ENCODE measurements around the gene PAX1.

The PAX1 gene

DNA sequence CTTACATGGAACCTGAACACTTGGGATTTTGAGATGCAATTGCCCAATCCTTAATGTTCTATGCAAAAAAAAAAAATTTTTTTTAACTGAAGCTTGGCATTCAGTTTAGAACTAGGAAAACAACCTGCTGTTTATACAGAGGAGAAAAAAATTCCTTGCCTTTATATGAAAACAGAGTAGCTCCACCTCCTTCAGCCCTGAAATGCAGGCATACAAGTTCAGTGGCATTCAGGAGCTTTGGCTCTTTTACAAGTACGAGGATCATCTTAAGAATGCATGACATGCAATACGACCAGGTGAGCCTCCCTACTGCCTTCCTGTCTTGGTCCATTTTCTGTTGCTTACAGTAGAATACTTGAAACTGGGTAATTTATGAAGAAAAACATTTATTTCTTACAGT is 20.4 kb downstream of the PAX1 start:
- DNase-seq (ENCODE audit: low read depth, low spot score), result no peak

DNA sequence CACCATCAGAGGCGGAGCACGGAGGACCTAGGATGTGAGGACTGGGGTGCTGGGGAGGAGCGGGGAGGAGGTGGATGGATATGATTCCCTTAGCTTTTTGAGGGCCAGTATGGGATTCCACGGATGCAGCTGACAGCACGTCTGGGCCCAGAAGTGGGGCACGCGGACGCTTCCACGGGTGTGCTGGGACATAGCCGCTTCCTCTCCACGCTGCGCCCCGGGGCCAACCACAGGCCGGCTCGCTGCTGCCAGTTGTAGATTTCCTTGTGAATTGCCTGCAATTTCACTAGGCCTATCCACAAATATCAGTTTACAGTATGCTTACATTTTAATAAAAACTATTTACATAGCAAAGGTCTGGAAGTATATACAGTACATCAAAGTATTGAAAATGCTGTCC is 23.9 kb downstream of the PAX1 start:
- DNase-seq (ENCODE audit: low read depth, low spot score), result no peak

DNA sequence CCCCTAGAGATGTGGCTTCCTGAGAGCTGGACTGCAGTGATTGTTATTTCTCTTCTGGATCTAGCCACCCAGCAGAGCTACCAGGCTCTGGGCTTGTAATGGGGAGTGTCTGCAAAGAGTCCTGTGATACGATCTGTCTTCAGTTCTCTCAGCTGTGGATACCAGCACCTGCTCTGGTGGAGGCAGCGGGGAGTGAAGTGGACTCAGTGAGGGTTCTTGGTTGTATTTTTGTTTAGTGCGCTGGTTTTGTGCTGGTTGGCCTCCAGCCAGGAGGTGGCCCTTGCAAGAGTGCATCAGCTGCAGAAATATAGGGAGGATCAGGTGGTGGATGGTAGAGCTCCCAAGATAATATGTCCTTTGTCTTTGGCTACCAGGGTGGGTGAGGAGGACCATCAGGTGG is 33.7 kb downstream of the PAX1 start:
- DNase-seq (ENCODE audit: low read depth, low spot score), result no peak

DNA sequence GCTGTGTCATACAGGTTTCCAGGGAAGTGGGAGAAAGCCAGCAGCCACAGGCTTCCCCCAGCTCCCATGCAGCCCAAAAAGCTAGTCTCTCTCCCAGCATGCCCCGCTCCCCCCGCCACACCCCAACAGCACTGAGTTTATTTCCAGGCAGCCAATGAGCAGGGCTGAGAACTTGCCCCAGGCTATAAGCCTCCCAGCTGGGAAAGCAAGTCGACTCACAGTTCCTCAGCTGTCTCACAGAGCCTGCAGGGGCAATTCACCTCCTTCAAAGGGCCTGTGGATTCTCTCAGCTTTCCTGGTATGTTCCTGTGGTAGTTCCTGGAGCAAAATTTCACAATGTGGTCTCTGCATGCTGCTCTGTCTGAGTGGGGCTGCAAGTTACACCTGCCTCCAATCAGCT is 34.2 kb downstream of the PAX1 start:
- DNase-seq (ENCODE audit: low read depth, low spot score), result no peak

DNA sequence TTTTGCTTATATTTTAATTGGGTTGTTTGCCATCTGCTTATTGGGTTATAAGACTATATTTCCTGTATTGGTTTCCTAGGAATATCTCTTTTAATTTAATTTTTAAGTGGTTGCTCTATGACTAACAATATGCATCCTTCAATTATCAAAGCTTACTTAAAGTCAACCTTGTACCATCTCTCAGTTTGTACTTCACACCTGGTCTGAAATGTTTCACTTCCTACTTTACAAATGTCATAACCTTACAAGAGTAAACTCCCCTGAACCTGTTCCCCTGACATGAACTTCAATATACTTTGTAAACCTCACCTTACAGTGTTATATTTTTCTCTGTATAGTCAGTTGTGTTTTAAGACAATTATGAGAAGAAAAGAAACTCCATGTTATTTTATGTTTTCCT is 35.8 kb downstream of the PAX1 start:
- no peak for DNase-seq (ENCODE audit: low read depth, low spot score)

DNA sequence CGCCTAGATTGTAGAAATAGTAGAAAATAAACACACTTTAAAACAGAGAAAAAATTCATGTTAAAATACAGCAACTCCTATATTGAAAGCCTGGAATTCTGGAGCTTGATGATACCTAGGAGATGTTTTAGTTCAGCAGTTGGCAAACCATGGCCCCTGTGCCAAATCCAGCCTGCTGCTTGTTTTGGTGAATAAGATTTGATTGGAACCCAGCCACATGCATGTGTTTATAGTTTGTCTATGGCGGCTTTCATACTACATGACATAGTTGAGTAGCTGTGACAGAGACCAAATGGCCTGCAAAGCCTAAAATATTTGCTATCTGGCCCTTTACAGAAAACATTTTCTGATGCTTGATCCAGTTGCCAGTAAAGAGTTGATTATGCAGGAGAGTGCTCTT is 57.2 kb downstream of the PAX1 start:
- DNase-seq (ENCODE audit: low read depth, low spot score), result no peak

DNA sequence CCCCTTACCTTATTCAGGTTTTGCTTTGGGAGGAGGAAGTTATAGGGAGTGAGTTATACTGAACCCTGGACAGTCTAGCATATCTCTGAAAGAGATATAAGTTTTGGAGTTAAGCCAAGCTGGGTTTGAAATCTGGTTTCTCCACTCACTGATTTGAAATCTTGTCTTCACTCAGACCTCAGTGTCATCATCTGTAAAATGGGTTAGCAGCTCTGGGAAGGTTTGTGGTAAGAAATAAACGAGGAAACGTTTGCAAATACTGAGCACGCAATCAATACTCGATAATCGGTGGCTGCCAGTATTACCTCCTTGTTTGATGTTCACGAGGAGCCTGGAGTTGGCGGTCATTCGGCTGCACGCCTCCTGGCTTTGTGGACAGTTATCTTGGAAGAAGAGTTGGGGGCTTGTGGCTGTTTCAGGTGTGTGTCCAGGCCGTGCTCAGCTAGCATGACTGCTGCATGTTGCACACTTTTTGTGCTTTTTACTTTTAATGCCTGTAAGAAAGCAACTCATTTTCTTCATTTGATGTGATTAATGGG is 61.8 kb downstream of the PAX1 start:
- no peak for DNase-seq (ENCODE audit: low read depth, low spot score)

DNA sequence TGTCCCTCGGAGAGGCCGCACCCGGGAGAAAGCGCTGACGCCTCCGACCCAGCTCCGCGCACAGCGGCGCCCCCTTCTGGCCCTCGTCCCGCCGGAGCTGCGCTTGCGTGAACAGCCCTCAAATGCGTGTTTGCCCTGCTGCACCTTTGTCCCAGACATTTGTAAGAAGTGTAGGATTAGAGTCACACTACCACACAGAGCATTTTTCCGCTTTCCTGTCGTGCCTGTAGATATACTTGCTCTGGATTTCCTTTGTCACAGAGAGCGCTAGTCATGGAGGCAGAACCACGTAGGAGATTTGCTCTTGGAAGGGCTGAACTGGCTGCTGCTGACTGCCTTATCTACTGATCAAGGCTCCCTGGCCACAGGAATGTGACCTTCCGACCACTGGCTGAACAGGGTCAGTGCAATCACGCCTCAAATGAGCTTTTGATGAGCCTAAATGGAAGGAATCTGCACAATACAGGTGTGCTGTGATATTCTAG is 62.3 kb downstream of the PAX1 start:
- peak; percentile 38 for DNase-seq (ENCODE audit: low read depth, low spot score)

All from iPS DF 19.7 (cell line).